ENCODE results near the gene CRYBG1.

The CRYBG1 gene

GRCh38 chr6:106458021-106458986 lies 97.8 kb downstream of the CRYBG1 start:
- DNase-seq (ENCODE audit: low read depth) = no peak

GRCh38 chr6:106460481-106460880 lies 100.0 kb downstream of the CRYBG1 start:
- no peak for DNase-seq (ENCODE audit: low read depth)

GRCh38 chr6:106461084-106461483 lies 100.6 kb downstream of the CRYBG1 start:
- DNase-seq (ENCODE audit: low read depth) = no peak

GRCh38 chr6:106462923-106463557 lies 102.5 kb downstream of the CRYBG1 start:
- no peak for DNase-seq (ENCODE audit: low read depth)

GRCh38 chr6:106466211-106466610 lies 105.7 kb downstream of the CRYBG1 start:
- DNase-seq (ENCODE audit: low read depth) = no peak

- DNase-seq (ENCODE audit: low read depth) = no peak
These were observed 108.4 kb downstream of the CRYBG1 start for GRCh38 chr6:106468935-106469334.

GRCh38 chr6:106469882-106470281 lies 109.4 kb downstream of the CRYBG1 start:
- DNase-seq (ENCODE audit: low read depth) = no peak

GRCh38 chr6:106470316-106470715 lies 109.8 kb downstream of the CRYBG1 start:
- no peak for DNase-seq (ENCODE audit: low read depth)

GRCh38 chr6:106470811-106471210 lies 110.3 kb downstream of the CRYBG1 start:
- DNase-seq (ENCODE audit: low read depth) = no peak

- DNase-seq (ENCODE audit: low read depth) = no peak
These were observed 113.3 kb downstream of the CRYBG1 start for GRCh38 chr6:106473812-106474211.

GRCh38 chr6:106474466-106474865 lies 113.9 kb downstream of the CRYBG1 start:
- DNase-seq (ENCODE audit: low read depth) = no peak

GRCh38 chr6:106475284-106475683 lies 114.8 kb downstream of the CRYBG1 start:
- DNase-seq (ENCODE audit: low read depth) = no peak

- DNase-seq (ENCODE audit: low read depth) = no peak
These were observed 116.0 kb downstream of the CRYBG1 start for GRCh38 chr6:106476331-106477105.

GRCh38 chr6:106477146-106477545 lies 116.6 kb downstream of the CRYBG1 start:
- no peak for DNase-seq (ENCODE audit: low read depth)

GRCh38 chr6:106477790-106478189 lies 117.3 kb downstream of the CRYBG1 start:
- no peak for DNase-seq (ENCODE audit: low read depth)

GRCh38 chr6:106486236-106486635 lies 125.7 kb downstream of the CRYBG1 start:
- DNase-seq (ENCODE audit: low read depth) = no peak

- no peak for DNase-seq (ENCODE audit: low read depth)
These were observed 128.2 kb downstream of the CRYBG1 start for GRCh38 chr6:106488494-106489370.

- no peak for DNase-seq (ENCODE audit: low read depth)
These were observed 129.5 kb downstream of the CRYBG1 start for GRCh38 chr6:106490030-106490429.

- no peak for DNase-seq (ENCODE audit: low read depth)
These were observed 129.9 kb downstream of the CRYBG1 start for GRCh38 chr6:106490436-106490835.

GRCh38 chr6:106490974-106491373 lies 130.5 kb downstream of the CRYBG1 start:
- DNase-seq (ENCODE audit: low read depth) = no peak

- no peak for DNase-seq (ENCODE audit: low read depth)
These were observed 134.5 kb downstream of the CRYBG1 start for GRCh38 chr6:106495014-106495413.

GRCh38 chr6:106496823-106497222 lies 136.3 kb downstream of the CRYBG1 start:
- DNase-seq (ENCODE audit: low read depth) = no peak

Measured in stimulated activated CD8-positive, alpha-beta memory T cell treated with anti-CD3 and anti-CD28 coated beads, Interleukin-15, amount 100 ng/mL, for 24 hours (primary cell).